Stimulated activated naive CD4-positive, alpha-beta T cell (primary cell): Measurements from ENCODE around the gene DDIT4.
A peak's percentile ranks its signal among the peaks of the same experiment; 100 is the strongest.
"Not testable (repeated sequence)": the region's sequence is repeated elsewhere in the genome, so short reads cannot be mapped to it uniquely, and the experiment has no call there.

ENCODE experiments used
- DNase-seq, 6 experiments: peaks; one replicate each; lab custom pipeline; 2025; lab: John Stamatoyannopoulos, UW

Gene DDIT4

DNA sequence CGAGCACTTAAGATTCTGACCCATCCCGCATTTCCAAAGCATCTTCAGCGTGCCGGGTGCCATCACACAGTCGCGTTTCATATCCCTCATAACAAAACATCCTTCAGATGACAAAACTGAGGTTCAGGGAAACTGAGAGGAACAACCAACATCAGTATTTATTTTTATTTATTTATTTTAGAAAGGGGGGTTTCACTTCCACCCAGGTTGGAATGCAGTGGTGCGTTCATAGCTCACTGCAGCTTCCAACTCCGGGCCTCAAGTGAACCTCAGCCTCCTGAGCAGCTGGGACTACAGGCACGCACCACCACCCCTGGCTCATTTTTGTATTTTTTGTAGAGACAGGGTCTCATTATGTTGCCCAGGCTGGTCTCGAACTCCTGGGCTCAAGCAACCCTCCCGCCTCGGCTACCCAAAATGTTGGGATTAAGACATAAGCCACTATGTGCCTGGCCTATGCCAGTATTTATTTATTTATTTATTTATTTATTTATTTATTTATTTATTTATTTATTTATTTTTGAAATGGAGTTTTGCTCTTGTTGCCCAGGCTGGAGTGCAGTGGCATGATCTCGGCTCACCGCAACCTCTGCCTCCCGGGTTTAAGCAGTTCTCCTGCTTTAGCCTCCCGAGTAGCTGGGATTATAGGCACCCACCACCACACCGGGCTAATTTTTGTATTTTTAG is 24.4 kb upstream of the DDIT4 start:
- DNase-seq, result not testable (repeated sequence)

DNA sequence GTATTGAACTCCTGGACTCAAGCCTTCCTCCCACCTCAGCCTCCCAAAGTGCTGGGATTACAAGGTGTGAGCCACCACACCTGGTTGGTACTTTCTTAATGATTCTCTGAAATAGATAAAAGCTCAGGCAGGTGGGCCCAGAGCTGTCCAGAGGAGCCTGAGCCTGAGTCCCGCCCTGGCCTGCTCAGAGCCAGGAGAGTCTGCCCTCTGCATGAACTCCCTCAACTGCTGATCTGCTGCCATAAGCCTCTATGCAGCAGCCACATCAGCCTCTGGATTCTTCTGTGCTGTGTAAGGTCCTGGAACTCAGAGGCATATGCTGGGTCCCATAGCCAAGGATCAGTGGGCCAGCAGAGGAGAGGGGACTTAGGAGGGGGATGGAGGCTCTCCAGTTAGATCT is 23.1 kb upstream of the DDIT4 start:
- no peak for DNase-seq

GRCh38 chr10:72251635-72252034 is 22.1 kb upstream of the DDIT4 start:
- DNase-seq, result no peak

DNA sequence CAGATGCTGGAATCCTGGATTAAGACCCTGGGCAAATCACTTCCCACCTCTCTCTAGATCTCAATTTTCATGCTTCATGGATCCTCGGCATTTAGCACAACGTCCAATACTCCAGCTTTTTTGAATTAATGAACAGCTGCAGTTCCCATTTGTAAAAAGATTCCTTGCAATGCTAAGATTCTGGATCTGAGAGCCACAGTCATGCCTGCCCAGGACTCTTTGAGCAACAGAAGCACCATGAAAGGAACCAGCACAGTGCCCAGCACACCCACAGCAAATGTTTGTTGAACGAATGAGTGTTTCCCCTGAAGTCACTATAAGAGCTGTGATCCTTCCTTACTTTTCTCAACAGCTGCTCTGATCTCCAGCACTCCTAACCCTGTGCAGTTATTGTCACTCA is 20.8 kb upstream of the DDIT4 start:
- DNase-seq, result no peak

DNA sequence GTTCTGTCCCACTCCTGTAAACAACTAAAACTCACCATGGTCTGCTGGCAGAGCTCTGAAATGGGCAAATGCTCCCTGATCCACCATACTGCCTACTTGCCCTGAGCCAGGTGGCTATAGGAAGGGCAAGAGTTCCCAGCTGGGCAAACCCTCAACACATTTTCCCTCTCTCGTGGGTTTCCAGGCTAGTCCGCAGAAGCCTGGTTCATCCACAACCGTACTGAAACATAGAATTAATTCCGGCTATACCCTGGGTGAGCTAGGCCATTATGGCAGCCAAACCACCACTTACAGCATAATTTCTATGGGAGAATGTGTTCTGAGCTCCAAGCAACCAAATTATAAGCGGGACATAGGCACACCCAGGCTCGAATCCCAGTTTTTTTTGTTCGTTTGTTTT is 20.1 kb upstream of the DDIT4 start:
- no peak for DNase-seq

GRCh38 chr10:72254813-72255568 is 18.7 kb upstream of the DDIT4 start:
- DNase-seq, result peak in 3 of 6 experiments; percentile 19 to 46 (median 37)

- no peak for DNase-seq
Observed at GRCh38 chr10:72255977-72256729, 17.6 kb upstream of the DDIT4 start.

DNA sequence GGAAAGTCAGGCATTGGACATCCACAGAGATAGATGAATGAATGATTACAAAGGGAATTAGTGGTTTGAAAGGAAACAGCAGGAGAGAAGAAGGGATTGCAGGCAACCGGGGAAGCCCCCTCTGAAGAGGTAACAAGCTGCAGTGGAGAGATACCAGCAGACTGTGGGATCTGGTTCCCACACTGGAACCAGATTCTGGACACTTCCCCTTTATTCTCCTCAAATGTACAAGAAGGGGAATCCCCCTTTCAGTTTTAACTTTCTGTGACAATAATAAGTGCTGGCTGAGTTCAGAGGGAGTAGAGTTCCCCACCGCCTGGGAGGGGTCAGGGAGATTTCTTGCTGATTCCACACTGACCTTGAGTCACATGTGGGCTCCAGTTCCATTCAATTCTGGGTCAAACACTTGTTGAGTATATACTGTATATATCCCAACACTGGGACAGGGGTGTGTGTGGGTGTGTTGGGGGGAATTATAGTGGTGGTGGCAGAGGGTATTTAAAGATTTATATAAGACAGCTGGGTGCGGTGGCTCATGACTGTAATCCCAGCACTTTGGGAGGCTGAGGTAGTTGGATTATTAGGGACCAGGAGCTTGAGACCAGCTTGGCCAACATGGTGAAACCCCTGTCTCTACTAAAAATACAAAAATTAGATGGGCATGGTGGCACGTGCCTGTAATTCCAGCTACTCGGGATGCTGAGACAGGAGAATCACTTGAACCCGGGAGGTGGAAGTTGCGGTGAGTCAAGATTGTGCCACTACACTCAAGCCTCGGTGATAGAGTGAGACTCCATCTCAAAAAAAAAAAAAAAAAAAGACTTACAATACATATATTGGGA is 16.5 kb upstream of the DDIT4 start:
- DNase-seq, result no peak

GRCh38 chr10:72258617-72259016 is 15.1 kb upstream of the DDIT4 start:
- no peak for DNase-seq

DNA sequence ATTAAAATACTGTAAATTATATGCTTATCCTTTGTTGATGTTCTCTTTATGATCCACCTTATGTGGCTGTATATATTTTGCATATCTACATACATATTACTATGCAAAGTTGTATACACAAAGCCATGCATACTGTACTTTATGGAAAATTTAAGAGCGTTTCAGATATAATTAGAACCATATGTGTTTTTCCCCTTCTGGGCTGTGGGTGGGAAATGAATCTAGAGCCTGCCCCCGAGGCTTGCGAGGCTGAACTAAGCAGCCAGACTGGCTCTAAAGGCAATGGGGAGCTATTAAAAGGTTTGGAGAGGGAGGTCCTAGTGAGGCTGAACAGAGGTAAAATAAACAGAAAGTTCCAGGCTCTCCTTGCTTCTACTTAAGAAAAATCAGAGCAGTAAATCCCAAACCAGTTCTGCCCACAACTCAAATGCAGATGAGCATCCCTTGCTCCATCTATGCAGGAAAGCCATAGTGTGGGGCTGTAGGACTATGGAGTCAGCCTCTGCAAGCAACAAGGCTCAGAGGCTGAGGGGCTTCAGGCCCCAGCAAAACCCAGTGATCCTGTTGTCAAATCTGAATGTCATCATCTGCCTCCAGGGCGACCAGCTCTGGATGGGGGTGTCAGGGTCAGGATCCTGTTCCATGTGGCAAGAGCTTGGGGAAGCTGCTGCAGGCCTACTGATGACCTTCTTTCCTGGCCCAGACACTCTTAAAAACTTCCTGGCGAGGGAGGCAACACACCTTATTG is 14.1 kb upstream of the DDIT4 start:
- DNase-seq, result no peak

DNA sequence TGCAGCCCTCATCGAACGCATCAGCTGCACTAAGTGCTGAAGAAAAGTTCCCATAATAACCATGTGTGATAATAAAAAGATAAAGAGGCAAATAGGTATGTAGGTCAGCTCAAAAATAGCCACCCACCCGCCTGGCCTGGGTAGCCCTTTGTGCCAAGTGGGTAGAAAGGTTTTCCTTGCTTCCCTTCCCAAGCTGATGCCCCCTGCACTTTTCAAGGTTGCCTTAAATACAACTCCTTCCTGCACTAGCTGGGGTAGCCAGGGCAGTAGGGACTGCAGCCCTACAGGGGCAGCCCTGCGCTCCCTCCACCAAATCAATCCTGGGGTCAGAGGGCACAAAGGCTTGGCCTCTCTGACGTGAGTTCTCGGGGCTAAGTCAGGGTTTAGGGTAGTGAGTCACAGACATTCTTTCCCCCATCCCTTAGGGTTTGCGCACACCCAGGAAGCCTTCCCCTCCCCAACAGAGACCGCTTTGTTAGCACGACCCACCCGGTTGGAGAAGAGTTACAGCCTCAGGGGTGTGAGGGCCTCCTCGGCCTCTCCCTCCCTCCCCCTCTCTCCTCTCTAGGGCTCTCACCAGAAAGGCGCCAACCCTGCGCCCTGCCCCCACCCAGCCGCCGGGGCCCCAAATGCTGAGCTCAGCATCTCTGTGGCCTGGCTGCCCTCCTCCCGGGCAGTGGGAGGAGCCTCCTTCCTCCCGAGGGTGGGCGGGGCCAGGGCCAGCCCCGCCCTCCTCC is 13.3 kb upstream of the DDIT4 start:
- DNase-seq, result peak in 5 of 6 experiments; percentile 49 to 72 (median 66)

DNA sequence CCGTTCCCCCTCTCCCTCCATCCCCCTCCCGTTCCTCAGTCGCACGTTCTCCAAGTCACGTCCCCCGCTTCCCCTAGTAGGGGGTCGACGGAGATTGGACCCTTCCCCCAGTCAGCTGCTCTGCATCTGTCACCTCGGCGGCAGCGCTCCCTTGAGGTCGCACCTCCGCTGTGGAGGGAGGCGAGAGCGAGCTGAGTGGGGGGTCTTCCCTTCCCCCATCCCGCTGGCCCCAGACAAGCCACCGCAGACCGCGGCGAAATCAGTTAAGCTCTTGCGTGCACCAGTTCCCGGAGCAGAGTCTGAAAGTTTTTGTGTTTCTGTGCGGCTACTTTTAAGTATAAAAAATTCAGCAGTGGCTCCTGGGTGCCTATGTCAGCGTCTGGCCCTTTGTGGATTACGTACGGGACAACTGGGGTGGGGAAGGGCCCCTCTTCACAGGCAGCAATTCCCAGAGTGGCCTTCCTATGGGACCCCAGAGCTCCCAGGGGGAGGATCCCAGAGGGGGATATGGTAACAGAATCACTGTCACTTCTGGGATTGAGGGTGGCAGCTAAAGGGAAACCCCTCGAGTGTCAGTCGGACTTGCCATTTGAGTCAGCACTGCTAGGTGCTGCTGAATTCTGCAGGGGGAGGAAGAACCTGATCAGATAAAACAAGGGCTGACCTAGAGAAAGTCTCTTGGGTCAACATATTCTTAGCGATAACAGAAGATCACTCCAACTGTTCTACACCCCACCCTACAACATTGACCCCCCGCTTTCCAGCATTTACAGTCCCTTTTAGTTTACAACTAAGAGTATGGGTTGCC is 12.5 kb upstream of the DDIT4 start:
- DNase-seq, result peak in 3 of 6 experiments; percentile 49 to 66 (median 66)

GRCh38 chr10:72261784-72262404 is 11.8 kb upstream of the DDIT4 start:
- DNase-seq, result no peak

DNA sequence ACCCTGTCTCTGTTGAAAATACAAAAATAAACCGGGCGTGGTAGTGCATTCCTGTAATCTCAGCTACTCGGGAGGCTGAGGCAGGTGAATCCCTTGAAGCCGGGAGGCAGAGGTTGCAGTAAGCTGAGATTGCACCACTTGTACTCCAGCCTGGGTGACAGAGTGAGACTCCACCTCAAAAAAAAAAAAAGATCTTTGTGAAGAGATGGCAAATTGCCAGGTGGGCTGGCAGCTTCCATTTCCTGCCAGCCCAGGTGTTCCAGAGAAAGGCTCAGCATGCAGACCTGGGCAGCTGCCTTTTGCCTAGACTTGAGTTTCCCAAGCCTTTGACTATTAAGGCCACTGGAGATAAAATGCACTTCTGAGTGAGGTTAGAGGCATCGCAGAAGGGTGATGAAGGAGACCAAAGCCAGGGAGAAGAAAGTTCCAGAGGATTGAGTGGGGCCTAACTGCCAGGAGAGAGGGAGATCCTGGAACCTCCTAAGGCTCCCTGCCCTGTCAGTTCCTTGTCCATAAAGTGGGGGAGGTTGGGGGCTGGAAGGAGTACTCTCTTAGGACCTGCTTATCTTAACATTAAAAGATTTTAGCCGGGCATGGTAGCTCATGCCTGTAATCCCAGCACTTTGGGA is 10.0 kb upstream of the DDIT4 start:
- DNase-seq, result peak in 5 of 6 experiments; percentile 44 to 80 (median 64)

GRCh38 chr10:72264536-72264935 is 9.2 kb upstream of the DDIT4 start:
- DNase-seq, result no peak

DNA sequence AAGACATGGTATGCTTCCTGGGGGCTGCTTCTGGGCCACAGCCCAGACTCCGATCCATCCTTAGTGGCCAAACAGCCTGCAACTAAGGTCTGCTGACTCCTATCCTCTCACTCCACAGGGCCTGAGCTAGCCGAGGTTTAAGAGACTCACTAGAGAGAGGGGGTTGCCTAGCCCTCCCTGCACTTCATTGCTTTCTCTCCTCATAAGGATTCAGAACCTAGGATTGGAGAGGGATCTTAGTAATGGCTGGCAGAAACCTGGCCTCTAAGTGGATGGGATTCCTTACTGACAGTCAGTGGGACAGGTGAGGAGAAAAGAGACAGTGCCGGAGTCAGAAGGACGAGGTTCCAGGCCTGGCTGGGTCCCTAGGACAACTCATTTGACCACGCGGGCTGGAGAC is 8.2 kb upstream of the DDIT4 start:
- DNase-seq, result no peak

- no peak for DNase-seq
Observed at GRCh38 chr10:72265990-72266865, 7.5 kb upstream of the DDIT4 start.

DNA sequence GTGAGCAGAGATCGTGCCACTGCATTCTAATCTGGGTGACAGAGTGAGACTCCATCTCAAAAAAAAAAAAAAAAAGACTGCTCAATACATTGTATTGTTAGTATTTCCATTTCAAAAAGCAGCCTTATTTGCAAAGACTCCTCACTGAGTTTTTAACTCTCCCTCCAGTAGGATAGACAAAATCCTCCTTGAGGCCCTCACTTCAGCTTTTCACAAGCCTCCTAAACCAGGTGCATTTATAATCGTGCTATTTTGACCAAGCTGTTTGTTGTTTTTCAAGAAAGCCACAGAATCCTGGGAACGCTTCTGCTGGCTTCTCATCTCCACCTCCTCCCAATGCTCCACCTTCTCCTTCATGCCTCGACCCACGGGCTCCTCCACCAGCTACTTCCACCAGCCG is 6.3 kb upstream of the DDIT4 start:
- DNase-seq, result no peak
